ENCODE results near the gene USP4.
"Not testable (repeated sequence)": the region's sequence is repeated elsewhere in the genome, so short reads cannot be mapped to it uniquely, and the experiment has no call there.

USP4 gene

GRCh38 chr3:49349348-49350114 is 9.7 kb upstream of the USP4 start:
- DNase-seq (ENCODE audit: low read depth): no peak

GRCh38 chr3:49348361-49348760 is 8.5 kb upstream of the USP4 start:
- not testable (repeated sequence) for DNase-seq (ENCODE audit: low read depth); H3K4me3 ChIP-seq (ENCODE audit: low read length)

More at GRCh38 chr3:49349348-49350114, 9.7 kb upstream of the USP4 start:
- no peak overlapping the region for H3K4me3 ChIP-seq (ENCODE audit: low read length)
- TF ChIP-seq CTCF (conservative IDR thresholded peaks at IDR 0.05; ENCODE audit: low read length): no peak

GRCh38 chr3:49346797-49347251 is 7.0 kb upstream of the USP4 start:
- no peak for TF ChIP-seq CTCF (conservative IDR thresholded peaks at IDR 0.05; ENCODE audit: low read length)
- no peak overlapping the region for H3K4me3 ChIP-seq (ENCODE audit: low read length)
- DNase-seq (ENCODE audit: low read depth): peak; percentile 61

- no peak for TF ChIP-seq CTCF (conservative IDR thresholded peaks at IDR 0.05; ENCODE audit: low read length)
- no peak overlapping the region for H3K4me3 ChIP-seq (ENCODE audit: low read length)
- DNase-seq (ENCODE audit: low read depth): no peak
Observed at GRCh38 chr3:49343163-49343562, 3.3 kb upstream of the USP4 start.

- no peak for DNase-seq (ENCODE audit: low read depth)
- no peak for TF ChIP-seq CTCF (conservative IDR thresholded peaks at IDR 0.05; ENCODE audit: low read length)
- H3K4me3 ChIP-seq (ENCODE audit: low read length): no peak overlapping the region
Observed at GRCh38 chr3:49341996-49342395, 2.1 kb upstream of the USP4 start.

- peak overlapping the region; percentile 87 for H3K4me3 ChIP-seq (ENCODE audit: low read length)
- TF ChIP-seq CTCF (conservative IDR thresholded peaks at IDR 0.05; ENCODE audit: low read length): no peak
- no peak for DNase-seq (ENCODE audit: low read depth)
Observed at GRCh38 chr3:49339581-49339940, 292 bp downstream of the USP4 start.

- no peak overlapping the region for H3K4me3 ChIP-seq (ENCODE audit: low read length)
- DNase-seq (ENCODE audit: low read depth): no peak
- no peak for TF ChIP-seq CTCF (conservative IDR thresholded peaks at IDR 0.05; ENCODE audit: low read length)
Observed at GRCh38 chr3:49333916-49334633, 5.8 kb downstream of the USP4 start.
